Stimulated activated CD8-positive, alpha-beta memory T cell treated with anti-CD3 and anti-CD28 coated beads, Interleukin-12 subunit alpha, Interleukin-12 subunit beta, amount 100 ng/mL, for 24 hours (primary cell): ENCODE data around the gene SCLY.
A peak's percentile ranks its signal among the peaks of the same experiment; 100 is the strongest.
"Not testable (repeated sequence)": the region's sequence is repeated elsewhere in the genome, so short reads cannot be mapped to it uniquely, and the experiment has no call there.

Source experiments
- DNase-seq: peaks from one replicate; pipeline ENCODE4 v3.0.0-alpha.2; 2020; ENCODE audit errors: extremely low read depth

Gene SCLY

GRCh38 chr2:238060542-238061314 lies at the start of gene SCLY:
SCLY (plus strand) TSS chr2:238061001; CDS start chr2:238061055, 54 bp downstream.
- peak; percentile 91 for DNase-seq

GRCh38 chr2:238013806-238014205 lies 47.0 kb upstream of the SCLY start:
- DNase-seq, result no peak

- no peak for DNase-seq
These were observed 45.1 kb upstream of the SCLY start for GRCh38 chr2:238015705-238016104.

- DNase-seq, result no peak
These were observed 44.3 kb upstream of the SCLY start for GRCh38 chr2:238016526-238016925.

GRCh38 chr2:238019962-238020361 lies 40.8 kb upstream of the SCLY start:
- DNase-seq, result no peak

- no peak for DNase-seq
These were observed 40.0 kb upstream of the SCLY start for GRCh38 chr2:238020816-238021215.

- DNase-seq, result no peak
These were observed 39.5 kb upstream of the SCLY start for GRCh38 chr2:238021327-238021726.

- no peak for DNase-seq
These were observed 38.1 kb upstream of the SCLY start for GRCh38 chr2:238022594-238023157.

GRCh38 chr2:238023608-238024007 lies 37.2 kb upstream of the SCLY start:
- no peak for DNase-seq

- DNase-seq, result no peak
These were observed 35.8 kb upstream of the SCLY start for GRCh38 chr2:238024986-238025385.

GRCh38 chr2:238025741-238026360 lies 35.0 kb upstream of the SCLY start:
- DNase-seq, result no peak

- DNase-seq, result no peak
These were observed 33.7 kb upstream of the SCLY start for GRCh38 chr2:238027058-238027457.

- no peak for DNase-seq
These were observed 33.0 kb upstream of the SCLY start for GRCh38 chr2:238027591-238028415.

GRCh38 chr2:238029853-238030252 lies 30.9 kb upstream of the SCLY start:
- no peak for DNase-seq

GRCh38 chr2:238030422-238031155 lies 30.2 kb upstream of the SCLY start:
- no peak for DNase-seq

- no peak for DNase-seq
These were observed 29.1 kb upstream of the SCLY start for GRCh38 chr2:238031751-238032150.

GRCh38 chr2:238032755-238033337 lies 28.0 kb upstream of the SCLY start:
- no peak for DNase-seq

GRCh38 chr2:238033991-238034390 lies 26.8 kb upstream of the SCLY start:
- not testable (repeated sequence) for DNase-seq

GRCh38 chr2:238038203-238038602 lies 22.6 kb upstream of the SCLY start:
- DNase-seq, result no peak

GRCh38 chr2:238039151-238039550 lies 21.6 kb upstream of the SCLY start:
- DNase-seq, result no peak

GRCh38 chr2:238039985-238040384 lies 20.8 kb upstream of the SCLY start:
- no peak for DNase-seq
